Measurements from ENCODE around the gene CCDC152. TPM values are rescaled to one million over a fixed set of nuclear protein-coding genes. Genes with fewer than 3 reads are reported as not detected.
A peak's percentile ranks its signal among the peaks of the same experiment; 100 is the strongest.

CCDC152 gene
- total RNA-seq: not detected

DNA sequence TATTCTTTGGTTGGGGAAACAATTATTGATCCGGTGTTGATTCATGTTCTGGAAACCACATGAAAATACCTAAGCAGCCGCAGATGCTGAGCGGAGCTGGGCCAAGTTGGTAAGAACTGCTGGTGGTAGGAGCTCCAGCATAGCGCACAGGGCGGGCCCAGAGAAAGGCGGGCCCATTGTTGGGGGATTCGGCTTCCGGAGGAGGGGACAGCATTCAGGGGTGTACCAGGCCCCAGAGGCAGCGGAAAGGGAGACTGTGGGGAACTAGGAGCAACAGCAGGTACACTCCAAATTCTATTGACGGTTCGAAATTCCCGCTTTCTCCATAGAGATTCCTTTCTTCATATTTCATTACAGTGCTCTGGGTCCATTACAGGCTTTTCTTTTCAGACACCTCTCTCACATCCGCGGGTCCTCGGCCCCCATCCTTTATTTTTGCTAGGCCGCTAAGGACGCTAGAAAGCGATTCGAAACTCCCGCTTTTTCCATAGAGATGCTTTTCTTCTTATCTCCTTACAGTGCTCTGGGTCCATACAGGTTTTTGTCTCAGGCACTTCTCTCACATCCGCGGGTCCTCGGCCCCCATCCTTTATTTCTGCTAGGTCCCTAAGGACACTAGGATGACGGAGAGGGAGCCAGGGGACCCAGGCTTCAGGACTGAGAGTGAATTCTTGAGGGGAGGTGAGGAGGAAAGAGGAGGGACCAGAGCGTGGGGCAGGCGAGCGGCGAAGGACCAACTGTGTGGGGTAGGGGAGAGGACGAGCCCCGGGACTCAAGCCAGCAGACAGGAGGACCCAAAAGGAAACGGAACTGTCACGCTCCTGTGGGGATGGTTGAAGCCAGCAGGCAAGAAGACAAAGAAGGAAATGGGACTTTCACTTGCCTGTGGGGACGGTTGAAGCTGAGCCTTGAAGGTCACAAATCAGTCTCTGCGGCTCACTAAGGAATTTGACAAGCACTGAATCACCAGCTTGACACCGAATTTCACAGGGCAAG is at the start of gene CCDC152:
Gene CCDC152, plus strand, starts transcription at position 213 of the 996 bp plus-strand sequence. CDS start 2,304 bp downstream, outside the sequence.
- TF ChIP-seq POLR2A (IDR thresholded peaks at IDR 0.05) (no peak), CTCF (IDR thresholded peaks at IDR 0.05) (no peak), POLR2AphosphoS5 (IDR thresholded peaks at IDR 0.05; ENCODE audit: insufficient read depth in 1 of 2, low read depth in 1 of 2) (no peak)
- DNase-seq (ENCODE audit: extremely low spot score in 2 of 2): no peak
- intact Hi-C loops (cut with DNase I): no loop called here

DNA sequence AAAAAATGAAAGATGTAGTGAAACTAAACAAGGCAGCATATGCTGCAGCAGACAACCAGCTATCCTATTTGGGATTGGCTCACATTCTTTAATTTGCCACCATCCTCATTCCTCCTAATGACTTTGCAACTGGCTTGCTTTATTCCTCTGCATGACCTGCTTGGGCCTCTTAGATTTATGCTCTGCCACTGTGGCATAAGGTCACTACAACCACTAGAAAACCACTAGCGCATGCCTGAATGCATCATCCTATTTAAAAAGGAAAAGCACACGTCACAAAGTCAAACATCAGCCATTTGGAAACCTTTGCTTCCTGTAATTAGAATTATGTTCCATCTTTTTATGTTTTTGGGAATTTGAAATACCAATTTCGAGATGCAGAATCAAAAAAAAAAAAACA is 40.8 kb upstream of the CCDC152 start:
- DNase-seq (ENCODE audit: extremely low spot score in 2 of 2): no peak
- H3K4me3 ChIP-seq: no peak overlapping the region
- H3K9me3 ChIP-seq: no peaks in the 10 kb centered on the region
- peaks cover 0 to 6% of the 10 kb centered on the region in 2 donors for H3K36me3 ChIP-seq
- no peaks in the 10 kb centered on the region for H3K27me3 ChIP-seq
- H3K27ac ChIP-seq: no peak overlapping the region
- H3K4me1 ChIP-seq: no peaks in the 10 kb centered on the region
- intact Hi-C loops (cut with DNase I): no loop called here
- TF ChIP-seq CTCF (IDR thresholded peaks at IDR 0.05): no peak
- TF ChIP-seq POLR2A (IDR thresholded peaks at IDR 0.05): no peak
- no peak for TF ChIP-seq POLR2AphosphoS5 (IDR thresholded peaks at IDR 0.05; ENCODE audit: insufficient read depth in 1 of 2, low read depth in 1 of 2)

More for the DNA sequence above, at the start of gene CCDC152:
- H3K4me1 ChIP-seq: no peaks in the 10 kb centered on the region
- no peaks in the 10 kb centered on the region for H3K27me3 ChIP-seq
- H3K9me3 ChIP-seq: no peaks in the 10 kb centered on the region
- no peaks in the 10 kb centered on the region for H3K36me3 ChIP-seq
- peak within 1 kb of the TSS in 1 of 2 donors; percentile 2 for H3K4me3 ChIP-seq
- no peak within 1 kb of the TSS for H3K27ac ChIP-seq

GRCh38 chr5:42718591-42718990 is 38.0 kb upstream of the CCDC152 start:
- no peak overlapping the region for H3K27ac ChIP-seq
- TF ChIP-seq POLR2A (IDR thresholded peaks at IDR 0.05): no peak
- no peaks in the 10 kb centered on the region for H3K9me3 ChIP-seq
- H3K4me1 ChIP-seq: no peaks in the 10 kb centered on the region
- intact Hi-C loops (cut with DNase I): no loop called here
- no peaks in the 10 kb centered on the region for H3K27me3 ChIP-seq
- no peak for DNase-seq (ENCODE audit: extremely low spot score in 2 of 2)
- H3K4me3 ChIP-seq: no peak overlapping the region
- peaks cover 0 to 6% of the 10 kb centered on the region in 2 donors for H3K36me3 ChIP-seq

DNA sequence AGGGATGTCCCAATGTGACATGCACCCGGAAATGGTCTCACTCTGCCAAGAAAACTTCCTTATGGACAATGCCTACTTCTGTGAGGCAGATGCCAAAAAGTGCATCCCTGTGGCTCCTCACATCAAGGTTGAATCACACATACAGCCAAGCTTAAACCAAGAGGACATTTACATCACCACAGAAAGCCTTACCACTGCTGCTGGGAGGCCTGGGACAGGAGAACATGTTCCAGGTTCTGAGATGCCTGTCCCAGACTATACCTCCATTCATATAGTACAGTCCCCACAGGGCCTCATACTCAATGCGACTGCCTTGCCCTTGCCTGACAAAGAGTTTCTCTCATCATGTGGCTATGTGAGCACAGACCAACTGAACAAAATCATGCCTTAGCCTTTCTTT is 37.6 kb upstream of the CCDC152 start:
- no peak for DNase-seq (ENCODE audit: extremely low spot score in 2 of 2)
- TF ChIP-seq POLR2A (IDR thresholded peaks at IDR 0.05) (no peak), POLR2AphosphoS5 (IDR thresholded peaks at IDR 0.05; ENCODE audit: insufficient read depth in 1 of 2, low read depth in 1 of 2) (no peak), CTCF (IDR thresholded peaks at IDR 0.05) (no peak)
- intact Hi-C loops (cut with DNase I): no loop called here
- H3K4me1 ChIP-seq: no peaks in the 10 kb centered on the region
- H3K9me3 ChIP-seq: no peaks in the 10 kb centered on the region
- H3K36me3 ChIP-seq: peaks cover 0 to 6% of the 10 kb centered on the region in 2 donors
- H3K4me3 ChIP-seq: no peak overlapping the region
- no peak overlapping the region for H3K27ac ChIP-seq
- H3K27me3 ChIP-seq: no peaks in the 10 kb centered on the region

GRCh38 chr5:42720251-42720650 is 36.4 kb upstream of the CCDC152 start:
- H3K27me3 ChIP-seq: no peaks in the 10 kb centered on the region
- H3K4me3 ChIP-seq: no peak overlapping the region
- H3K36me3 ChIP-seq: peaks cover 0 to 6% of the 10 kb centered on the region in 2 donors
- no peaks in the 10 kb centered on the region for H3K9me3 ChIP-seq
- no peak for TF ChIP-seq CTCF (IDR thresholded peaks at IDR 0.05)
- TF ChIP-seq POLR2A (IDR thresholded peaks at IDR 0.05): no peak
- no peak for TF ChIP-seq POLR2AphosphoS5 (IDR thresholded peaks at IDR 0.05; ENCODE audit: insufficient read depth in 1 of 2, low read depth in 1 of 2)
- no peaks in the 10 kb centered on the region for H3K4me1 ChIP-seq
- DNase-seq (ENCODE audit: extremely low spot score in 2 of 2): no peak
- intact Hi-C loops (cut with DNase I): no loop called here
- no peak overlapping the region for H3K27ac ChIP-seq

Data from vagina (tissue), 2 donors.